HG03354 (cell line): Measurements from ENCODE around the gene HEATR9.

ENCODE experiments used
- ATAC-seq: cut with Tn5 transposase; IDR thresholded peaks from one replicate; pipeline ENCODE4 v1.9.1; 2021; ENCODE audit warnings: mild to moderate bottlenecking; ENCODE audit not compliant: unreplicated experiment, poor library complexity, severe bottlenecking

HEATR9 gene

GRCh38 chr17:35867574-35867973 is 1.1 kb downstream of the HEATR9 start:
- no peak for ATAC-seq

- ATAC-seq = no peak
These were observed 2.2 kb downstream of the HEATR9 start for GRCh38 chr17:35866341-35866950.

GRCh38 chr17:35865412-35866340 is 3.0 kb downstream of the HEATR9 start:
- no peak for ATAC-seq

GRCh38 chr17:35864853-35865252 is 3.8 kb downstream of the HEATR9 start:
- ATAC-seq = no peak

- ATAC-seq = no peak
These were observed 12.1 kb downstream of the HEATR9 start for GRCh38 chr17:35856603-35857002.

- no peak for ATAC-seq
These were observed 12.7 kb downstream of the HEATR9 start for GRCh38 chr17:35855965-35856364.

GRCh38 chr17:35849469-35850348 is 19.0 kb downstream of the HEATR9 start:
- ATAC-seq = no peak

- no peak for ATAC-seq
These were observed 20.9 kb downstream of the HEATR9 start for GRCh38 chr17:35847633-35848373.

- ATAC-seq = no peak
These were observed 21.7 kb downstream of the HEATR9 start for GRCh38 chr17:35847006-35847405.

GRCh38 chr17:35846055-35846809 is 22.5 kb downstream of the HEATR9 start:
- ATAC-seq = no peak

GRCh38 chr17:35844547-35844946 is 24.1 kb downstream of the HEATR9 start:
- ATAC-seq = no peak

GRCh38 chr17:35843698-35844097 is 25.0 kb downstream of the HEATR9 start:
- ATAC-seq = no peak

- no peak for ATAC-seq
These were observed 26.5 kb downstream of the HEATR9 start for GRCh38 chr17:35842239-35842638.

GRCh38 chr17:35841505-35841904 is 27.2 kb downstream of the HEATR9 start:
- ATAC-seq = no peak

GRCh38 chr17:35841101-35841500 is 27.6 kb downstream of the HEATR9 start:
- no peak for ATAC-seq

- no peak for ATAC-seq
These were observed 43.5 kb downstream of the HEATR9 start for GRCh38 chr17:35825206-35825605.

- no peak for ATAC-seq
These were observed 47.4 kb downstream of the HEATR9 start for GRCh38 chr17:35821308-35821707.

GRCh38 chr17:35819455-35819854 is 49.2 kb downstream of the HEATR9 start:
- ATAC-seq = no peak

- no peak for ATAC-seq
These were observed 51.5 kb downstream of the HEATR9 start for GRCh38 chr17:35817196-35817595.
